H9 (cell line): ENCODE measurements around the gene KIR3DL3. TPM values are rescaled to one million over a fixed set of nuclear protein-coding genes. Genes with fewer than 3 reads are reported as not detected.

Experiments
- DNase-seq: peaks from one replicate; pipeline ENCODE4 v3.0.0-alpha.2; 2017
- H2AFZ ChIP-seq: one replicate; pipeline ENCODE4 v1.6.1; 2013; ENCODE audit warnings: mild to moderate bottlenecking, low read length, control low read depth, moderate library complexity
- H2AK5ac ChIP-seq: 2 replicates; pipeline ENCODE4 v1.6.1; 2013; ENCODE audit warnings: low read length, control low read depth, mixed read lengths; ENCODE audit not compliant: insufficient read length
- H2BK120ac ChIP-seq: one replicate; pipeline ENCODE4 v1.6.1; 2013; ENCODE audit warnings: low read depth, mild to moderate bottlenecking, low read length, control low read depth, inconsistent platforms; ENCODE audit not compliant: poor library complexity, severe bottlenecking
- H2BK12ac ChIP-seq: 2 replicates; pipeline ENCODE4 v1.6.1; 2013; ENCODE audit warnings: low read length, control low read depth, mixed read lengths, low read depth; ENCODE audit not compliant: insufficient read length
- H2BK15ac ChIP-seq: 2 replicates; pipeline ENCODE4 v1.6.1; 2013; ENCODE audit warnings: low read depth, low read length, control low read depth
- H2BK20ac ChIP-seq: one replicate; pipeline ENCODE4 v1.6.1; 2013; ENCODE audit warnings: low read depth, mild to moderate bottlenecking, low read length, control low read depth, inconsistent platforms; ENCODE audit not compliant: poor library complexity, severe bottlenecking
- H2BK5ac ChIP-seq: 2 replicates; pipeline ENCODE4 v1.6.1; 2013; ENCODE audit warnings: low read length, control low read depth, mixed read lengths; ENCODE audit not compliant: insufficient read length
- H3K14ac ChIP-seq: 2 replicates; pipeline ENCODE4 v1.6.1; 2013; ENCODE audit warnings: low read length, control low read depth; ENCODE audit not compliant: insufficient read depth
- H3K18ac ChIP-seq: 2 replicates; pipeline ENCODE4 v1.6.1; 2013; ENCODE audit warnings: low read depth, mild to moderate bottlenecking, mixed read lengths, low read length, control low read depth; ENCODE audit not compliant: insufficient read length
- H3K23ac ChIP-seq: 2 replicates; pipeline ENCODE4 v1.6.1; 2013; ENCODE audit warnings: low read length, control low read depth, mixed read lengths, low read depth; ENCODE audit not compliant: insufficient read length
- H3K23me2 ChIP-seq: 2 replicates; pipeline ENCODE4 v1.6.1; 2013; ENCODE audit warnings: low read depth, mild to moderate bottlenecking, mixed read lengths, low read length, control low read depth; ENCODE audit not compliant: insufficient read length, poor library complexity, severe bottlenecking
- H3K27ac ChIP-seq: 2 replicates; pipeline ENCODE4 v1.5.1; 2013; ENCODE audit warnings: low read length, control low read depth, mixed read lengths, low read depth; ENCODE audit not compliant: insufficient read length
- H3K27me3 ChIP-seq: 2 replicates; pipeline ENCODE4 v1.6.1; 2013; ENCODE audit warnings: low read length, control low read depth, inconsistent platforms; ENCODE audit not compliant: insufficient read depth
- H3K4ac ChIP-seq: 2 replicates; pipeline ENCODE4 v1.6.1; 2013; ENCODE audit warnings: low read depth, mild to moderate bottlenecking, control low read depth, inconsistent platforms, low read length, moderate library complexity
- H3K4me1 ChIP-seq: 2 replicates; pipeline ENCODE4 v1.6.1; 2013; ENCODE audit warnings: low read length, control low read depth, inconsistent platforms; ENCODE audit not compliant: insufficient read depth
- H3K4me2 ChIP-seq: 2 replicates; pipeline ENCODE4 v1.6.1; 2013; ENCODE audit warnings: low read length, control low read depth, mixed read lengths; ENCODE audit not compliant: insufficient read length, insufficient read depth
- H3K56ac ChIP-seq: 2 replicates; pipeline ENCODE4 v1.6.1; 2013; ENCODE audit warnings: low read depth, mild to moderate bottlenecking, mixed read lengths, low read length, control low read depth; ENCODE audit not compliant: insufficient read length
- H3K79me1 ChIP-seq: 2 replicates; pipeline ENCODE4 v1.6.1; 2013; ENCODE audit warnings: low read depth, mild to moderate bottlenecking, moderate library complexity, low read length, control low read depth, inconsistent platforms; ENCODE audit not compliant: insufficient read depth, poor library complexity, severe bottlenecking
- H3K79me2 ChIP-seq: 2 replicates; pipeline ENCODE4 v1.6.1; 2013; ENCODE audit warnings: low read length, control low read depth, inconsistent platforms; ENCODE audit not compliant: insufficient read depth
- H3K9ac ChIP-seq: 2 replicates; pipeline ENCODE4 v1.6.1; 2013; ENCODE audit warnings: low read length, control low read depth, mixed read lengths; ENCODE audit not compliant: insufficient read length; ENCODE audit errors: extremely low read depth
- H3K9me3 ChIP-seq: one replicate; pipeline ENCODE4 v1.6.1; 2013; ENCODE audit warnings: low read depth, low read length, inconsistent platforms; ENCODE audit not compliant: control insufficient read depth
- H3T11ph ChIP-seq: one replicate; pipeline ENCODE4 v1.6.1; 2013; ENCODE audit warnings: mild to moderate bottlenecking, low read length, control low read depth, inconsistent platforms
- H4K20me1 ChIP-seq: one replicate; pipeline ENCODE4 v1.6.1; 2013; ENCODE audit not compliant: control insufficient read depth, insufficient read length, insufficient read depth
- H4K5ac ChIP-seq: 2 replicates; pipeline ENCODE4 v1.6.1; 2013; ENCODE audit warnings: low read depth, mild to moderate bottlenecking, mixed read lengths, low read length, control low read depth; ENCODE audit not compliant: insufficient read length
- H4K8ac ChIP-seq: replicated peaks from 2 replicates; pipeline ENCODE4 v1.6.1; 2013; ENCODE audit warnings: low read length, control low read depth, mixed read lengths, low read depth; ENCODE audit not compliant: insufficient read length
- H4K91ac ChIP-seq: 2 replicates; pipeline ENCODE4 v1.6.1; 2013; ENCODE audit warnings: low read depth, mild to moderate bottlenecking, moderate library complexity, mixed read lengths, low read length, control low read depth; ENCODE audit not compliant: insufficient read length
- H3K27ac Mint-ChIP-seq, 3 experiments: 2 replicates in 2 of 3; 3 replicates in 1 of 3; pipeline ENCODE4 v1.8.0; 2020 to 2021; ENCODE audit warnings: mixed read lengths in 3 of 3, mild to moderate bottlenecking in 1 of 3, moderate library complexity in 1 of 3
- H3K27me3 Mint-ChIP-seq: 2 replicates; pipeline ENCODE4 v1.8.0; 2021; ENCODE audit warnings: low read depth, mild to moderate bottlenecking, moderate library complexity, mixed read lengths
- H3K36me3 Mint-ChIP-seq, 3 experiments: 2 replicates in 2 of 3; 3 replicates in 1 of 3; pipeline ENCODE4 v1.8.0; 2020 to 2021; ENCODE audit warnings: low read depth in 3 of 3, mixed read lengths in 3 of 3; ENCODE audit not compliant: insufficient read depth in 1 of 3
- H3K4me1 Mint-ChIP-seq, 2 experiments: 2 replicates each; pipeline ENCODE4 v1.8.0; 2020; ENCODE audit warnings: mixed read lengths in 2 of 2
- H3K4me3 Mint-ChIP-seq, 2 experiments: 2 replicates in 1 of 2; 3 replicates in 1 of 2; pipeline ENCODE4 v1.8.0; 2020 to 2021; ENCODE audit warnings: mild to moderate bottlenecking in 2 of 2, mixed read lengths in 2 of 2, moderate library complexity in 1 of 2
- H3K9me3 Mint-ChIP-seq, 2 experiments: 2 replicates in 1 of 2; 3 replicates in 1 of 2; pipeline ENCODE4 v1.8.0; 2020; ENCODE audit warnings: mild to moderate bottlenecking in 2 of 2, mixed read lengths in 2 of 2, moderate library complexity in 1 of 2
- WGBS: extraction: QIAGEN DNeasy Blood & Tissue Kit; methylation state at CpG from one replicate; pipeline ENCODE4 v1.1.7; 2013; ENCODE audit warnings: missing lambda C conversion rate, low lambda C conversion rate, mixed read lengths; ENCODE audit not compliant: insufficient read length; ENCODE audit errors: extremely low coverage; 5-methylcytosine and 5-hydroxymethylcytosine counted together
- total RNA-seq: library from RNA; stranded (reverse); gene quantifications from 2 replicates; pipeline ENCODE4 v1.2.1, GENCODE V29; 2021
- TF ChIP-seq, protein P1 (sequence below): fragments of 200-600 bp; sonication (generic); conservative IDR thresholded peaks from 3 replicates; pipeline ENCODE4 v1.8.0; 2021; ENCODE audit warnings: antibody characterized with exemption, mild to moderate bottlenecking

KIR3DL3 gene
- total RNA-seq, 1 experiment from 2014 or later, result not detected

DNA sequence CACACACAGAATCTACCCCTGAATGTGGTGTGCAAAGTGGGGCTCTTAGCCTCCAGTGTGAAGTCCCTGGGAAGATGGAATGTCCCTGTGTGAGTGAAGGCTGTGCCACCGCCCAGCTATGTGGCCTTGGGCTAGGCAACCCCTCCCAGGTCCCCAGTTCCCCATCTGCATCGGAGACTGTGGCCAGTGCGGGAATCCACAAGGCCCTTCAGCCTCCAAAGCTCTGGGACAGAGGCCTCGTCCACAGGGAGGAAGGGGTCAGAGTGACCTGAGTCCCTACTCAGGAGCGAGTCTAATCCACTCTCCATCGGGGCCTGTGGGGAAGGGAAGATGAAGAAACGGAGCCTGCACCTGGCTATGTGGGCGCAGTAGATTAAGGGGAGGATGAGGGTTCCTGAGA lies 19.3 kb upstream of the KIR3DL3 start:
- H3K79me2 ChIP-seq, result no peaks in the 10 kb centered on the region
- no peak overlapping the region for H3K18ac ChIP-seq
- no peak overlapping the region for H4K5ac ChIP-seq
- Mint-ChIP-seq H3K27me3 (peaks cover 10% of the 10 kb centered on the region), H3K4me1 (no peaks in the 10 kb centered on the region), H3K4me3 (no peak overlapping the region), H3K9me3 (peaks cover 92 to 94% of the 10 kb centered on the region in 2 experiments), H3K27ac (no peak overlapping the region), H3K36me3 (peaks cover 9 to 34% (median 13%) of the 10 kb centered on the region in 3 experiments; a peak in 6 of 7 replicates)
- H3K56ac ChIP-seq, result no peak overlapping the region
- TF ChIP-seq, protein P1, sequence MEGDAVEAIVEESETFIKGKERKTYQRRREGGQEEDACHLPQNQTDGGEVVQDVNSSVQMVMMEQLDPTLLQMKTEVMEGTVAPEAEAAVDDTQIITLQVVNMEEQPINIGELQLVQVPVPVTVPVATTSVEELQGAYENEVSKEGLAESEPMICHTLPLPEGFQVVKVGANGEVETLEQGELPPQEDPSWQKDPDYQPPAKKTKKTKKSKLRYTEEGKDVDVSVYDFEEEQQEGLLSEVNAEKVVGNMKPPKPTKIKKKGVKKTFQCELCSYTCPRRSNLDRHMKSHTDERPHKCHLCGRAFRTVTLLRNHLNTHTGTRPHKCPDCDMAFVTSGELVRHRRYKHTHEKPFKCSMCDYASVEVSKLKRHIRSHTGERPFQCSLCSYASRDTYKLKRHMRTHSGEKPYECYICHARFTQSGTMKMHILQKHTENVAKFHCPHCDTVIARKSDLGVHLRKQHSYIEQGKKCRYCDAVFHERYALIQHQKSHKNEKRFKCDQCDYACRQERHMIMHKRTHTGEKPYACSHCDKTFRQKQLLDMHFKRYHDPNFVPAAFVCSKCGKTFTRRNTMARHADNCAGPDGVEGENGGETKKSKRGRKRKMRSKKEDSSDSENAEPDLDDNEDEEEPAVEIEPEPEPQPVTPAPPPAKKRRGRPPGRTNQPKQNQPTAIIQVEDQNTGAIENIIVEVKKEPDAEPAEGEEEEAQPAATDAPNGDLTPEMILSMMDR, result no peak
- H2BK5ac ChIP-seq, result no peak overlapping the region
- no peak overlapping the region for H4K91ac ChIP-seq
- no peaks in the 10 kb centered on the region for H3K79me1 ChIP-seq
- H2BK20ac ChIP-seq, result no peak overlapping the region
- no peaks in the 10 kb centered on the region for H3K4me1 ChIP-seq
- H4K8ac ChIP-seq, result no peak overlapping the region
- no peak overlapping the region for H2BK120ac ChIP-seq
- peaks cover 85% of the 10 kb centered on the region for H3K9me3 ChIP-seq
- H4K20me1 ChIP-seq, result no peaks in the 10 kb centered on the region
- H3K14ac ChIP-seq, result no peak overlapping the region
- H2AK5ac ChIP-seq, result no peak overlapping the region
- H2BK12ac ChIP-seq, result no peak overlapping the region
- no peaks in the 10 kb centered on the region for H3K27me3 ChIP-seq
- no peak overlapping the region for H3K4me2 ChIP-seq
- no peak overlapping the region for H2AFZ ChIP-seq
- H3K27ac ChIP-seq, result no peak overlapping the region
- no peaks in the 10 kb centered on the region for H3K23me2 ChIP-seq
- WGBS, result no CpG with 5 or more reads among the region's 8 CpGs
- H3T11ph ChIP-seq, result no peak overlapping the region
- no peak for DNase-seq
- H2BK15ac ChIP-seq, result no peak overlapping the region
- no peak overlapping the region for H3K9ac ChIP-seq
- H3K4ac ChIP-seq, result no peak overlapping the region
- no peak overlapping the region for H3K23ac ChIP-seq
